Natural killer cell treated with Interleukin-12 subunit alpha and Interleukin-12 subunit beta and Interleukin-15 and Interleukin-18, amount 100 ng/mL, for 72 hours (primary cell): ENCODE data around the gene CDHR4. TPM values are rescaled to one million over a fixed set of nuclear protein-coding genes. Genes with fewer than 3 reads are reported as not detected.

Experiments used
- ATAC-seq, 2 donors: fragments of 150-1000 bp; cut with Tn5 transposase in 1 of 2; sonication (Bioruptor Pico), chemical (Tn5 transposase) in 1 of 2; 2 replicates each; pipeline ENCODE4 v1.10.0; 2021
- DNase-seq: peaks from one replicate; pipeline ENCODE4 v3.0.0; 2022; ENCODE audit warnings: low spot score
- H3K27ac Mint-ChIP-seq, 2 donors: 1 replicate in 1 of 2; 2 replicates in 1 of 2; pipeline ENCODE4 v1.8.0; 2022; ENCODE audit warnings: mixed read lengths in 2 of 2, mild to moderate bottlenecking in 1 of 2, moderate library complexity in 1 of 2
- H3K27me3 Mint-ChIP-seq, 2 donors: 1 replicate in 1 of 2; 2 replicates in 1 of 2; pipeline ENCODE4 v1.8.0; 2022; ENCODE audit warnings: mixed read lengths in 2 of 2
- H3K36me3 Mint-ChIP-seq: one replicate; pipeline ENCODE4 v1.8.0; 2022; ENCODE audit warnings: mixed read lengths
- H3K4me1 Mint-ChIP-seq, 2 donors: 1 replicate in 1 of 2; 2 replicates in 1 of 2; pipeline ENCODE4 v1.8.0; 2022; ENCODE audit warnings: low read depth in 2 of 2, mixed read lengths in 2 of 2, mild to moderate bottlenecking in 1 of 2
- H3K4me3 Mint-ChIP-seq: one replicate; pipeline ENCODE4 v1.8.0; 2022; ENCODE audit warnings: mixed read lengths
- H3K9me3 Mint-ChIP-seq: 2 replicates; pipeline ENCODE4 v1.8.0; 2022; ENCODE audit warnings: mixed read lengths
- total RNA-seq, 2 donors: library from RNA; stranded (reverse); gene quantifications; one replicate each; pipeline ENCODE4 v1.2.3, GENCODE V29; 2022

The CDHR4 gene
- total RNA-seq, 2 donors from 2014 or later = not detected

GRCh38 chr3:49807431-49808114, 7.9 kb upstream of the CDHR4 start:
- H3K27ac Mint-ChIP-seq = no peak overlapping the region
- H3K9me3 Mint-ChIP-seq = no peaks in the 10 kb centered on the region
- no peak overlapping the region for H3K4me3 Mint-ChIP-seq
- ATAC-seq (no peak), DNase-seq (no peak)
- H3K4me1 Mint-ChIP-seq = peaks cover 12 to 22% of the 10 kb centered on the region in 2 donors
- no peaks in the 10 kb centered on the region for H3K36me3 Mint-ChIP-seq
- H3K27me3 Mint-ChIP-seq = no peaks in the 10 kb centered on the region

DNA sequence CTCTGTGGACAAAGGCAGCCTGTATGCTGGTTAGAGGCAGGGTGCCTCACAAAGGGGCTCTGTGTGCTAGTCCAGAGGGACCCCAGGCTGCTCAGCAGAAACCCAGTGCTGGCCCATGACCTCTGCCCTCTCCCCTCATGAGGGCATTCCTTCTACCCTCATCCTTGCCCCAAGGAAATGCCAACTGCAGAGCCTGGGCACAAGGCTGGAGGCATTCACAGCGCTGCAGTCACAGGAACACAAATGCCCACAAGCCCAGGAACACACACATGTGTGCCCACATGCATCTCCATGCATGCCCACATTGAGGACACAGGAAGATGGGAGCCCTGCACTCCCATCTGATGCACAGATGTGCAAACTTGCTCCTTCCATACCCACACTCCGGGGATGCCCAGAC, 7.2 kb upstream of the CDHR4 start:
- Mint-ChIP-seq H3K36me3 (no peaks in the 10 kb centered on the region), H3K27ac (no peak overlapping the region), H3K27me3 (peaks cover 2 to 6% of the 10 kb centered on the region in 2 donors), H3K4me3 (no peak overlapping the region), H3K9me3 (no peaks in the 10 kb centered on the region), H3K4me1 (peaks cover 17 to 27% of the 10 kb centered on the region in 2 donors)
- ATAC-seq (no peak), DNase-seq (no peak)

- no peak for DNase-seq
- peaks cover 9 to 13% of the 10 kb centered on the region in 2 donors for H3K27me3 Mint-ChIP-seq
- no peak for ATAC-seq
- no peak overlapping the region for H3K27ac Mint-ChIP-seq
- H3K9me3 Mint-ChIP-seq = no peaks in the 10 kb centered on the region
- H3K4me3 Mint-ChIP-seq = no peak overlapping the region
- H3K4me1 Mint-ChIP-seq = peaks cover 24 to 34% of the 10 kb centered on the region in 2 donors
- H3K36me3 Mint-ChIP-seq = no peaks in the 10 kb centered on the region
Measured at GRCh38 chr3:49805897-49806701, 6.4 kb upstream of the CDHR4 start.

DNA sequence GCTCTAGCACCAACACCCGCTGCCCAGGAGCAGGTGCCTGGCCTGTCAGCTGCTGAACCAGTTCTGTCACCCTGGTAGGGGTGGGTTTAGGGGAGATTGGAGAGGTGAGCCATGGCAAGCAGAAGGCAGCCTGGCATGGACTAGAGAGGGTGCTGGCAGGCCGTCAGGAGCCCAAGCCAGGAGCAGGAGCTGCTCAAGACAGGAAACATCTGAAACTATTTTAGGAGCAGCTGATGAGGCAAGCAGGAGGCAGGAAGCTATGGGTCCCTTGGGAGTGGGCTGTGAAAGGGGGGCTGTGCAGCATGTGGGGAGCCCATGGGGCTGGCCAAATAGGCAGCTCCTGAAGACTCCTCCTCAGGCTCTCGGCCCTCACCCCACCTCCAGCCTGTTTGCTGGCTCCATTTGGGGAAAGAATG, 5.7 kb upstream of the CDHR4 start:
- Mint-ChIP-seq H3K36me3 (no peaks in the 10 kb centered on the region), H3K4me1 (peaks cover 25 to 35% of the 10 kb centered on the region in 2 donors)
- ATAC-seq = no peak

GRCh38 chr3:49804141-49805041, 4.7 kb upstream of the CDHR4 start:
- H3K27ac Mint-ChIP-seq = peak overlapping the region; percentile 25 to 64
- H3K4me3 Mint-ChIP-seq = peak overlapping the region; percentile 82
- H3K27me3 Mint-ChIP-seq = peaks cover 11 to 16% of the 10 kb centered on the region in 2 donors
- H3K4me1 Mint-ChIP-seq = peaks cover 25 to 35% of the 10 kb centered on the region in 2 donors
- H3K9me3 Mint-ChIP-seq = no peaks in the 10 kb centered on the region
- no peaks in the 10 kb centered on the region for H3K36me3 Mint-ChIP-seq
- ATAC-seq = no peak
- peak; percentile 51 for DNase-seq

More for the DNA sequence above, 5.7 kb upstream of the CDHR4 start:
- peaks cover 11 to 16% of the 10 kb centered on the region in 2 donors for H3K27me3 Mint-ChIP-seq
- H3K27ac Mint-ChIP-seq = peak overlapping the region; percentile 25 to 64
- H3K4me3 Mint-ChIP-seq = peak overlapping the region; percentile 26
- H3K9me3 Mint-ChIP-seq = no peaks in the 10 kb centered on the region
- no peak for DNase-seq

DNA sequence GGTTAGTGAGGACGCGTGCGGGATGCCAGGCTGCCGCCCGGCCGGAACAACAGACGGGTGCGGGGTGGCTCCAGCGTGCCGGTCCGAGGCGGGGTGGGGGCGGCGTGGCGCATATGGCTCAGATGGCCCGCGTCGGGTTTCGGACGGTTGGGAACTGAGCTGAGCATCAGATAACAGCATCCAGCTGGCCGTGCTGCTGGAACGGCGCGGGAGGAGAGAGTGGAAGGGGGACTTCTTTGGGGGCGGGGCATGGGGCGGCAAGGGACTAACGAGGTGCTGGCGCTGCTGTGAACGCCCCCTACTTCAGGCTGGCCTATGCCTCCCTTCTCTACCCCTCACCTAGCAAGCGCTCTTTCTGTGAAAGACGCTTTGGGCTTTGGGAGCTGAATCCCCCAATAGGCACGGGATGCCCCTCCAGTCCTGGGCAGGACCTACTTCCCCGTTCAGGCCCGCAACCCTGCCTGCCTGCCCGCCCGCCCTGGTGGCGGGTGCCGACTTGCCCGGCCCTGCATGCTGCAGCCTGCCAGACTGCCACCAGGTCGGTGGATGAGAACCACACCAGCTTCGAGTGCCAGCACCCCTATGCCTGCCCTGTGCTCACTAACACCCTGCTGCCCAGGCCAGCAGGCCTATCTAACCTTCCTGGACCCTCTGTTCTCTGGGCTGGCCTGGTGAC, 3.9 kb upstream of the CDHR4 start:
- ATAC-seq (peak; percentile 0 to 27), DNase-seq (no peak)
- Mint-ChIP-seq H3K36me3 (no peaks in the 10 kb centered on the region), H3K9me3 (no peaks in the 10 kb centered on the region), H3K27me3 (peaks cover 11 to 16% of the 10 kb centered on the region in 2 donors), H3K27ac (no peak overlapping the region), H3K4me1 (peaks cover 25 to 33% of the 10 kb centered on the region in 2 donors), H3K4me3 (peak overlapping the region; percentile 82)

GRCh38 chr3:49802719-49803464, 3.2 kb upstream of the CDHR4 start, which contains the start of gene INKA1:
Gene INKA1, plus strand, starts transcription at chr3:49803261. Its CDS starts 132 bp downstream, at chr3:49803393.
- Mint-ChIP-seq H3K9me3 (no peaks in the 10 kb centered on the region), H3K4me1 (peaks cover 25 to 26% of the 10 kb centered on the region in 2 donors), H3K4me3 (peak within 1 kb of the TSS; percentile 82), H3K27ac (peak within 1 kb of the TSS; percentile 34 to 81), H3K36me3 (no peaks in the 10 kb centered on the region), H3K27me3 (peaks cover 11 to 16% of the 10 kb centered on the region in 2 donors)
- ATAC-seq = peak; percentile 90 to 94
- DNase-seq = peak; percentile 91

DNA sequence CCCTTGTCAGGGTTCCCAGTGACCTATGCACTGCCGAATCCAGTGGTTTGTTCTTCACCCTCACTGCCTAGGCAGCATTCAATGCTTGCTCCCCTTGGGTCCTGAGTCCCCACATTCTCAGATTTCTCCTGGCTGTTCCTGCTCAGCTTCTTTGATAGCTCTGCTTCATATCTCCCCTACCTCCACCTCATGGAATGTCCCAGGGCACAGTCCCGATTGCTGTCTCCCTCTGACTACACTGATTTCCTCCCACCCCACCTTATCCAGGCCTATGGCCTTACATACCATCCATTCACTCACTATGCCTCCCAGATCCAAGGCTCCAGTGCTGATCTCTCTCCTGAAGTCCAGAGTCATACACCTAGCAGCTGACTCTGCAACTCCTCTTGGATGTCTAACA, 1.5 kb upstream of the CDHR4 start:
- no peaks in the 10 kb centered on the region for H3K36me3 Mint-ChIP-seq
- no peaks in the 10 kb centered on the region for H3K9me3 Mint-ChIP-seq
- H3K27ac Mint-ChIP-seq = peak overlapping the region in 1 of 2 donors; percentile 14
- H3K4me3 Mint-ChIP-seq = peak overlapping the region; percentile 82
- DNase-seq = no peak
- H3K27me3 Mint-ChIP-seq = peaks cover 11 to 16% of the 10 kb centered on the region in 2 donors
- ATAC-seq = no peak
- H3K4me1 Mint-ChIP-seq = peaks cover 25 to 26% of the 10 kb centered on the region in 2 donors

GRCh38 chr3:49799105-49799504, 568 bp downstream of the CDHR4 start:
- Mint-ChIP-seq H3K36me3 (no peaks in the 10 kb centered on the region), H3K27me3 (peaks cover 11 to 16% of the 10 kb centered on the region in 2 donors), H3K9me3 (no peaks in the 10 kb centered on the region), H3K4me1 (peaks cover 17 to 19% of the 10 kb centered on the region in 2 donors), H3K4me3 (no peak overlapping the region), H3K27ac (no peak overlapping the region)
- ATAC-seq = no peak
- DNase-seq = no peak

- H3K27ac Mint-ChIP-seq = no peak overlapping the region
- H3K4me1 Mint-ChIP-seq = peaks cover under 1 to 2% of the 10 kb centered on the region in 2 donors
- no peaks in the 10 kb centered on the region for H3K36me3 Mint-ChIP-seq
- no peaks in the 10 kb centered on the region for H3K9me3 Mint-ChIP-seq
- no peak for ATAC-seq
- H3K4me3 Mint-ChIP-seq = no peak overlapping the region
- peaks cover 0 to under 1% of the 10 kb centered on the region in 2 donors for H3K27me3 Mint-ChIP-seq
- DNase-seq = no peak
Measured at GRCh38 chr3:49794926-49795905, 4.5 kb downstream of the CDHR4 start.

DNA sequence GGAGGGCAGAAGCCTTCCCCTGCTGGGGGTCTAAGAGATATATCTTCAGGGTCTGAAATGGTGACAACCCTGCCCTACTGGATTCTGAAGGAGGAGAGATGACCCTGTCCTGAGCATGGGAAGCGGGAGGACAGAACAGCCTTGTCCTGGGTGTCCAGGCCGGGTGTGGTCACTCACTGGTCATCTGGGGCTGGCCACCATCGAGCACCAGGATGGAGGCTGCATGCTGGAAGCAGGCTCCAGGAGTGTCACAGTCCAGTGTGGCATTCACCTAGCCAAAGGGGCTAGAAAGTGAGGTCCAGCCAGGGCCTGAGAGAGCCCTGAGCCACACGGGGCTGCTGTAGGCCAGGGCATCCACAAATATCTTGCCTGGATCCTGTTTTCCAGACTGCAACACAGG, 5.2 kb downstream of the CDHR4 start:
- no peaks in the 10 kb centered on the region for H3K36me3 Mint-ChIP-seq
- no peak overlapping the region for H3K4me3 Mint-ChIP-seq
- no peak overlapping the region for H3K27ac Mint-ChIP-seq
- ATAC-seq = no peak
- H3K9me3 Mint-ChIP-seq = no peaks in the 10 kb centered on the region
- no peak for DNase-seq
- peaks cover 0 to 3% of the 10 kb centered on the region in 2 donors for H3K27me3 Mint-ChIP-seq
- peaks cover 3 to 5% of the 10 kb centered on the region in 2 donors for H3K4me1 Mint-ChIP-seq
